Common myeloid progenitor, CD34-positive (primary cell): Measurements from ENCODE around the gene EPS15.
A peak's percentile ranks its signal among the peaks of the same experiment; 100 is the strongest.
"Not testable (repeated sequence)": the region's sequence is repeated elsewhere in the genome, so short reads cannot be mapped to it uniquely, and the experiment has no call there.

Experiments used
- CTCF ChIA-PET: fragments of 350-600 bp; sonication (Branson Sonifier 250); formaldehyde crosslinking; loops from one replicate; lab custom pipeline; 2021; ENCODE audit warnings: antibody characterized with exemption; lab: Charles Lee
- POLR2A ChIA-PET: fragments of 350-600 bp; sonication (Branson Sonifier 250); formaldehyde crosslinking; loops from one replicate; lab custom pipeline; 2021; ENCODE audit warnings: antibody characterized with exemption; lab: Charles Lee
- DNase-seq, 3 donors: peaks; one replicate each; pipeline versions ENCODE4 v3.0.0 to v3.0.0-alpha.2; 2013
- H3K27ac ChIP-seq, 2 experiments: 1 replicate in 1 of 2; 2 replicates in 1 of 2; pipeline ENCODE4 v1.7.0; 2013; ENCODE audit warnings: inconsistent platforms in 2 of 2, low read length in 2 of 2, mild to moderate bottlenecking in 2 of 2, low read depth in 1 of 2, moderate library complexity in 1 of 2; ENCODE audit not compliant: severe bottlenecking in 2 of 2, insufficient read depth in 1 of 2, poor library complexity in 1 of 2
- H3K27me3 ChIP-seq, 5 experiments: replicated peaks in 2 of 5; 1 replicate in 3 of 5; 2 replicates in 2 of 5; pipeline versions ENCODE4 v1.6.1 to v1.7.0; 2013; ENCODE audit warnings: low read length in 4 of 5, mild to moderate bottlenecking in 2 of 5, moderate library complexity in 2 of 5, inconsistent platforms in 1 of 5; ENCODE audit not compliant: insufficient read depth in 5 of 5, control insufficient read depth in 4 of 5
- H3K36me3 ChIP-seq, 4 experiments: 1 replicate in 2 of 4; 2 replicates in 2 of 4; pipeline versions ENCODE4 v1.6.1 to v1.7.0; 2013; ENCODE audit warnings: low read length in 3 of 4, control low read depth in 1 of 4, mild to moderate bottlenecking in 1 of 4; ENCODE audit not compliant: control insufficient read depth in 4 of 4, insufficient read depth in 4 of 4
- H3K4me1 ChIP-seq, 4 experiments: 1 replicate in 3 of 4; 2 replicates in 1 of 4; pipeline versions ENCODE4 v1.6.1 to v1.7.1; 2013; ENCODE audit warnings: low read length in 3 of 4, mild to moderate bottlenecking in 3 of 4, control low read depth in 1 of 4, inconsistent platforms in 1 of 4, moderate library complexity in 1 of 4; ENCODE audit not compliant: control insufficient read depth in 4 of 4, insufficient read depth in 4 of 4; ENCODE audit errors: control extremely low read depth in 1 of 4
- H3K4me3 ChIP-seq, 7 experiments: 1 replicate in 4 of 7; 2 replicates in 3 of 7; pipeline versions ENCODE4 v1.5.1 to v1.7.0; 2013; ENCODE audit warnings: mild to moderate bottlenecking in 7 of 7, low read length in 6 of 7, moderate library complexity in 6 of 7, inconsistent platforms in 2 of 7, low read depth in 2 of 7, control low read depth in 1 of 7; ENCODE audit not compliant: insufficient read depth in 4 of 7, control insufficient read depth in 1 of 7; ENCODE audit errors: extremely low read depth in 1 of 7
- H3K9me3 ChIP-seq, 5 experiments: 1 replicate in 4 of 5; 2 replicates in 1 of 5; pipeline versions ENCODE4 v1.6.1 to v1.7.1; 2013; ENCODE audit warnings: low read length in 4 of 5, mild to moderate bottlenecking in 2 of 5, inconsistent platforms in 1 of 5, low read depth in 1 of 5, moderate library complexity in 1 of 5; ENCODE audit not compliant: control insufficient read depth in 4 of 5, insufficient read depth in 2 of 5; ENCODE audit errors: control extremely low read depth in 1 of 5
- WGBS: methylation state at CpG from one replicate; pipeline ENCODE4 v1.1.5; 2013; ENCODE audit not compliant: insufficient coverage; 5-methylcytosine and 5-hydroxymethylcytosine counted together

Gene EPS15

DNA sequence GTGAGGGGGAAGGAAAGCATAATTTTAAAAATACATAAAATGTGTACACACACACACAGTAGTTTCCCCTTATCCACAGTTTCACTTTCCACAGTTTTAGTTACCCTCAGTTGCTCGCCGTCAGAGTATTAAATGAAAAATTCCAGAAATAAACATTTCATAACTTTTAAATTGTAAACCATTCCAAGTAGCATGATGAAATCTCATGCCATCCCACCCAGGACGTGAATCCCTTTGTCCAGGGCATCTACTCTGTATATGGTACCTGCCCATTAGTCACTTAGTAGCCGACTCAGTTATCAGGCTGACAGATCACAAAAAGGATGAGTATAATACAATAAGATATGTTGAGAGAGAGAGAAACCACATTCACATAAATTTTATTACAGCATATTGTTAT, 36.2 kb downstream of the EPS15 start:
- Histone ChIP-seq H3K36me3 (peaks cover 0 to 20% (median 14%) of the 10 kb centered on the region in 4 experiments), H3K4me1 (peaks cover 0 to 5% (median under 1%) of the 10 kb centered on the region in 4 experiments), H3K4me3 (no peak overlapping the region), H3K27ac (no peak overlapping the region), H3K27me3 (no peaks in the 10 kb centered on the region), H3K9me3 (peaks cover 0 to 6% (median 0%) of the 10 kb centered on the region in 5 experiments)
- WGBS = no CpG with 5 or more reads among the region's 4 CpGs
- no peak for DNase-seq
- ChIA-PET CTCF (no interaction called here), POLR2A (no interaction called here)

DNA sequence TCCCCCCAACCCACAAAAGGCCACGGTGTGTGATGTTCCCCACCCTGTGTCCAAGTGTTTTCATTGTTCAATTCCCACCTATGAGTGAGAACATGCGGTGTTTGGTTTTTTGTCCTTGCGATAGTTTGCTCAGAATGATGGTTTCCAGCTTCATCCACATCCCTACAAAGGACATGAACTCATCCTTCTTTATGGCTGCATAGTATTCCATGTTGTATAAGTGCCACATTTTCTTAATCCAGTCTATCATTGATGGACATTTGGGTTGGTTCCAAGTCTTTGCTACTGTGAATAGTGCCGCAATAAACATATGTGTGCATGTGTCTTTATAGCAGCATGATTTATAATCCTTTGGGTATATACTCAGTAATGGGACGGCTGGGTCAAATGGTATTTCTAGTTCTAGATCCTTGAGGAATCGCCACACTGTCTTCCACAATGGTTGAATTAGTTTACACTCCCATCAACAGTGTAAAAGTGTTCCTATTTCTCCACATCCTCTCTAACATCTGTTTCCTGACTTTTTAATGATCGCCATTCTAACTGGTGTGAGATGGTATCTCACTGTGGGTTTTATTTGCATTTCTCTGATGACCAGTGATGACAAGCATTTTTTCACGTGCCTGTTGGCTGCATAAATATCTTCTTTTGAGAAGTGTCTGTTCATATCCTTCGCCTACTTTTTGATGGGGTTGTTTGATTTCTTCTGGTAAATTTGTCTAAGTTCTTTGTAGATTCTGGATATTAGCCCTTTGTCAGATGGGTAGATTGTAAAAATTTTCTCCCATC, 44.0 kb downstream of the EPS15 start:
- CTCF ChIA-PET = interaction anchor here (1.1 to 1.3 kb wide), 2 partner anchors 13 to 14 kb away, joined by 3 to 4 read pairs; no protein-coding TSS in a partner anchor
- WGBS = no CpG with 5 or more reads among the region's 9 CpGs
- H3K4me1 ChIP-seq = peaks cover 0 to 36% (median 20%) of the 10 kb centered on the region in 4 experiments
- H3K4me3 ChIP-seq, H3K27me3 ChIP-seq, H3K9me3 ChIP-seq, H3K27ac ChIP-seq, POLR2A ChIA-PET: not testable (repeated sequence)
- DNase-seq = peak; percentile 44 to 93 (median 84)
- H3K36me3 ChIP-seq = peaks cover 0 to 31% (median 9%) of the 10 kb centered on the region in 4 experiments

DNA sequence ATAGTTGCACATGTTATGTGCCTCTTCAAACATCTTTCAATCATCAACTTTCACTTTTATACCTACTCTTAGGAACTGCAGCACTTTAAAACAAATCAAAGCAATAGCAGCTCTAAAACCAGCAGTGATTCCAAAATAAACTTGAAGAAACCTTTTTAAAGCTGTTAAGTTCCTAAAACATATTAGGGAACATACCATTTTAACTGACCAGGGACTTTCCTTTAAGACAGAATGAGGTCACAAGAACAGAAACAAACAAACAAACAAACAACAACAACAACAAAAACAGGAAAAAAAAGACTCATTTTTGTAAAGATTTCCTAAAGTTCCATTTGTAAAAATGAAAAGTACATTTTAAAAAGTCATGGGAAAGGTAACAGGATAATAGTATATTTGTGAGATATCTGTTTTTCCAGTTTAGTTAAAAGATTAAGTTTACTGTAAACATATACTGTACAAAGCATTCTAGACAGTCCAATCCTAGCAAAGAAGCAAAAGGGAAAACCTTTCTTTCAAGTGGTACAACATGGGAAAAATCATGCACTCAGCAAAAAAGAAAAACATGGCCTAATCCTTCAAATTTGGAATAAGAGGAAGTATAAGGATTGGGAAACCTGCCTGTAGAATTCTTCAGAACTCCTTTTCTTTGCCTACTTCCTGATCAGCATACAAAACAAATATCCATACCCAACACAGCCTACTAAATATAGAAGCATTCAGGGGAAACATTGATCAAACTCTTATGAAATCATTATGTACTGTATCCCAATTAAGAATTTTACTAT, 45.5 kb downstream of the EPS15 start:
- H3K9me3 ChIP-seq = no peaks in the 10 kb centered on the region
- no peak overlapping the region for H3K4me3 ChIP-seq
- peaks cover 0 to 36% (median 20%) of the 10 kb centered on the region in 4 experiments for H3K4me1 ChIP-seq
- DNase-seq = peak in 1 of 3 donors; percentile 29
- H3K36me3 ChIP-seq = peaks cover 3 to 26% (median 8%) of the 10 kb centered on the region in 4 experiments
- ChIA-PET POLR2A (no interaction called here), CTCF (interaction anchor here (0.7 to 1.3 kb wide), 3 partner anchors 12 to 15 kb away, joined by 3 to 4 read pairs (median 3); no protein-coding TSS in a partner anchor)
- H3K27me3 ChIP-seq = no peaks in the 10 kb centered on the region
- H3K27ac ChIP-seq = no peak overlapping the region

DNA sequence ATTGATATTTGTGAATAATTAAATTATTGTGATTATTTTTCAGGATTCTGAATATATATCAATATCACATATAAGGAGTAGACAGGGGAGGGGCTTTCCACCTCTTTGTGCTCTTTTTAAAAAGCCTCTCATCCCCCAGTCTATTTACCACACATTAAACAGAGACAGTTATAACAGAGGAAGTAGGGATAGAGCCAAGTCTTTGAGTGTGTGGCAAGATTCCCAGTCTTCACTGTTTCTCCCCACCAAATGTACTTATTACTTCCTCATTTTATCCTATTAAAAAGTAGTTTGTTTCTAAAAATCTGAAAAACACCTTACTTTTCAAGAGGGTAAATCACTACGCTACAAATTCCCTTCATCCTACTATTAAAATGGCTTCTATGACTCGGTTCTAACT, 46.7 kb downstream of the EPS15 start:
- Histone ChIP-seq H3K9me3 (no peaks in the 10 kb centered on the region), H3K27me3 (no peaks in the 10 kb centered on the region), H3K4me3 (peak overlapping the region in 1 of 7 experiments; percentile 40), H3K36me3 (peaks cover 6 to 35% (median 15%) of the 10 kb centered on the region in 4 experiments), H3K27ac (no peak overlapping the region), H3K4me1 (peaks cover 0 to 36% (median 20%) of the 10 kb centered on the region in 4 experiments)
- POLR2A ChIA-PET = interaction anchor here (0.6 kb wide), 1 partner anchor 23 kb away, joined by 3 read pairs; no protein-coding TSS in a partner anchor
- 0% methylated on average over 2 of the region's 2 CpGs for WGBS
- peak in 2 of 3 donors; percentile 40 to 52 for DNase-seq
- CTCF ChIA-PET = no interaction called here

DNA sequence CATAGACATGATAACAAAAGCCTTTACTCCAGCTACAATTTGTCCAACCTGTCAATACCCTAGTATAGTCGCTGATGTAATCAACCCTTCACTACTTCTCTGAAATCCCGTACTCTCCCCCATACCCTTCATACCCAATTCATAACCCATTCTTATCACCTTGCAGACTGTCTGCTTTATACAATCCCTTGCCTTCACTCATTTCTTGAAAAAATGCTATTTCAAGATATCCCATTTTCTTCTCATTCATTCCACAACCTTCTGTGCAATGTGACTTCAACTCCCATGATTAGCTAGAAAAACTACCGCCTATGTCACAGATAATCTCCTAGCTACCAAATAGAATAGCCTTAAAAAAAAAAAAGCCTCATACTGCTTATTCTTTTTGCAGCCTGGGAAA, 49.5 kb downstream of the EPS15 start:
- no peaks in the 10 kb centered on the region for H3K9me3 ChIP-seq
- WGBS = 100% methylated on average over 3 of the region's 3 CpGs
- POLR2A ChIA-PET = no interaction called here
- H3K27ac ChIP-seq = no peak overlapping the region
- H3K36me3 ChIP-seq = peaks cover 9 to 43% (median 22%) of the 10 kb centered on the region in 4 experiments
- no peak for DNase-seq
- peaks cover 0 to 34% (median 18%) of the 10 kb centered on the region in 4 experiments for H3K4me1 ChIP-seq
- H3K27me3 ChIP-seq = no peaks in the 10 kb centered on the region
- no peak overlapping the region for H3K4me3 ChIP-seq
- CTCF ChIA-PET = interaction anchor here (0.6 to 1.3 kb wide), 2 partner anchors 17 to 24 kb away, joined by 3 read pairs; no protein-coding TSS in a partner anchor

DNA sequence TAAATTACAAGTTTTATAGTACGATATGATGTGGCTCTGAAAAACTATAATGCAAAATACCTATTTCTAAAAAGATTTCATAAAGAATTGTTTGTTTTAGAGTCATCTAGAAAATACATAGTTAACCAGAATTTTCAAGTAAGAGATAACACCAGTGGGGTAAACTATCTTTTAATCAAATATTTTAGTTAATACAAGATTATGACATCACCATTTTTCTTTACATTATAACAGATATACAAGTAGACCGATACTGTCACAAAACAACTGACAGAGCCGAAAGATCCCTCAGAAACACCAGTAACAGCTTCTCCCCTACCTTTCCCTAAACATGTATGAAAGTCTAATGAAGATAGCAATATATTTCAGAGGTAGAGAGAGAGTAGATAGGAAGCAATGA, 54.2 kb downstream of the EPS15 start:
- Histone ChIP-seq H3K9me3 (no peaks in the 10 kb centered on the region), H3K36me3 (peaks cover 9 to 45% (median 25%) of the 10 kb centered on the region in 4 experiments), H3K27me3 (no peaks in the 10 kb centered on the region), H3K27ac (no peak overlapping the region), H3K4me1 (no peaks in the 10 kb centered on the region), H3K4me3 (no peak overlapping the region)
- ChIA-PET POLR2A (interaction anchor here (0.7 kb wide), 1 partner anchor 51 kb away, joined by 3 read pairs; no protein-coding TSS in a partner anchor), CTCF (interaction anchor here (0.8 kb wide), 1 partner anchor 69 kb away, joined by 3 read pairs; no protein-coding TSS in a partner anchor)
- WGBS = no CpG with 5 or more reads among the region's 3 CpGs
- DNase-seq = no peak
